HCT116 (cell line): ENCODE results near the gene AP3B1. TPM values are rescaled to one million over a fixed set of nuclear protein-coding genes. Genes with fewer than 3 reads are reported as not detected.

ENCODE experiments used
- ATAC-seq: fragments of 200-7000 bp; cut with Tn5 transposase; 2 replicates; pipeline ENCODE4 v1.9.1; 2020; ENCODE audit warnings: mild to moderate bottlenecking, moderate library complexity
- BruUV-seq: library from RNA; stranded (reverse); fragments of 400-500 nt; replicated peaks from 2 replicates; lab custom pipeline; 2021; lab: Mats Ljungman, UMichigan
- CTCF ChIA-PET: fragments of 300-600 bp; sonication (Branson Sonifier 250); formaldehyde crosslinking; loops from one replicate; lab custom pipeline; 2021; ENCODE audit warnings: antibody characterized with exemption; lab: Charles Lee
- POLR2A ChIA-PET: fragments of 300-600, 350-600 bp; sonication (Branson Sonifier 250); formaldehyde crosslinking; loops from one replicate; lab custom pipeline; 2021; ENCODE audit warnings: antibody characterized with exemption; lab: Charles Lee
- RAD21 ChIA-PET, 2 experiments: fragments of 300-600 bp; sonication (Branson Sonifier 250); formaldehyde crosslinking; loops; one replicate each; lab custom pipeline; 2023; ENCODE audit warnings: low total read pairs in 2 of 2; ENCODE audit not compliant: uncharacterized antibody in 2 of 2, unreplicated experiment in 2 of 2, low non-redundant PET in 1 of 2; lab: Charles Lee
- DNase-seq: peaks from one replicate; pipeline ENCODE4 v3.0.0-alpha.2; 2010; ENCODE audit warnings: low read depth, low spot score
- H2AFZ ChIP-seq: fragments of 200-600 bp; shearing (Covaris generic), sonication (generic); 2 replicates; pipeline ENCODE4 v1.6.1; 2017; ENCODE audit warnings: low read depth, mixed run types, mixed read lengths, antibody characterized with exemption, low read length; ENCODE audit not compliant: poor library complexity, severe bottlenecking
- H3K27ac ChIP-seq: 2 replicates; pipeline ENCODE4 v1.5.1; 2012; ENCODE audit warnings: low read depth, low read length
- H3K27me3 ChIP-seq: fragments of 200-600 bp; sonication (generic); 2 replicates; pipeline ENCODE4 v1.6.1; 2016; ENCODE audit warnings: mixed run types, low read length, mixed read lengths; ENCODE audit not compliant: insufficient read depth
- H3K36me3 ChIP-seq, 2 experiments: fragments of 200-500 bp in 1 of 2; fragments of 200-600 bp in 1 of 2; sonication (Bioruptor generic) in 1 of 2; sonication (generic) in 1 of 2; 2 replicates each; pipeline versions ENCODE4 v1.5.1 to v1.6.1; 2014 to 2016; ENCODE audit warnings: low read length in 2 of 2, inconsistent platforms in 1 of 2, mixed read lengths in 1 of 2, mixed run types in 1 of 2; ENCODE audit not compliant: insufficient read depth in 2 of 2, control insufficient read depth in 1 of 2
- H3K4me1 ChIP-seq, 2 experiments: fragments of 200-600 bp in 1 of 2; sonication (generic) in 1 of 2; 2 replicates each; pipeline versions ENCODE4 v1.5.1 to v1.6.1; 2012 to 2017; ENCODE audit warnings: low read length in 2 of 2, inconsistent platforms in 1 of 2, mild to moderate bottlenecking in 1 of 2, mixed read lengths in 1 of 2, mixed run types in 1 of 2, moderate library complexity in 1 of 2; ENCODE audit not compliant: insufficient read depth in 2 of 2, control insufficient read depth in 1 of 2
- H3K4me2 ChIP-seq: fragments of 200-600 bp; sonication (generic); 2 replicates; pipeline ENCODE4 v1.6.1; 2017; ENCODE audit warnings: mixed run types, low read length, mixed read lengths
- H3K4me3 ChIP-seq, 2 experiments: fragments of 200-600 bp in 1 of 2; sonication (generic) in 1 of 2; replicated peaks in 1 of 2; 2 replicates each; pipeline ENCODE4 v1.5.1; 2011 to 2016; ENCODE audit warnings: low read length in 2 of 2, control low read depth in 1 of 2, low read depth in 1 of 2, mild to moderate bottlenecking in 1 of 2, mixed read lengths in 1 of 2, mixed run types in 1 of 2
- H3K79me2 ChIP-seq: fragments of 200-600 bp; sonication (generic); 2 replicates; pipeline ENCODE4 v1.6.1; 2017; ENCODE audit warnings: mild to moderate bottlenecking, mixed run types, low read length, moderate library complexity, mixed read lengths; ENCODE audit not compliant: insufficient read depth
- H3K9ac ChIP-seq: fragments of 200-600 bp; sonication (generic); 2 replicates; pipeline ENCODE4 v1.6.1; 2016; ENCODE audit warnings: low read length, mixed read lengths
- H3K9me2 ChIP-seq: fragments of 200-600 bp; sonication (generic), shearing (Covaris generic); 2 replicates; pipeline ENCODE4 v1.6.1; 2017; ENCODE audit warnings: mixed run types, mild to moderate bottlenecking, moderate library complexity; ENCODE audit not compliant: insufficient read depth
- H3K9me3 ChIP-seq, 2 experiments: fragments of 200-500 bp in 1 of 2; fragments of 200-600 bp in 1 of 2; sonication (Bioruptor generic) in 1 of 2; sonication (generic) in 1 of 2; 2 replicates each; pipeline ENCODE4 v1.6.1; 2014 to 2017; ENCODE audit warnings: low read length in 2 of 2, mixed read lengths in 2 of 2, inconsistent platforms in 1 of 2, low read depth in 1 of 2, mild to moderate bottlenecking in 1 of 2, mixed run types in 1 of 2, moderate library complexity in 1 of 2; ENCODE audit not compliant: control insufficient read depth in 1 of 2, insufficient read depth in 1 of 2
- H4K20me1 ChIP-seq: fragments of 200-600 bp; sonication (generic), shearing (Covaris generic); 2 replicates; pipeline ENCODE4 v1.6.1; 2017; ENCODE audit warnings: mixed run types, mild to moderate bottlenecking, moderate library complexity; ENCODE audit not compliant: insufficient read depth
- CBX3 ChIP-seq: IDR thresholded peaks from 2 replicates; pipeline ENCODE4 v1.6.1; 2012; ENCODE audit warnings: low read depth
- EGR1 ChIP-seq: IDR thresholded peaks from 2 replicates; pipeline ENCODE4 v1.6.1; 2012; ENCODE audit warnings: low read depth
- EZH2 ChIP-seq: fragments of 200-600 bp; sonication (generic); IDR thresholded peaks from 2 replicates; pipeline ENCODE4 v1.6.1; 2017; ENCODE audit warnings: antibody characterized with exemption, mixed run types
- JUND ChIP-seq: IDR thresholded peaks from 2 replicates; pipeline ENCODE4 v1.6.1; 2012
- POLR2AphosphoS5 ChIP-seq: IDR thresholded peaks from 2 replicates; pipeline ENCODE4 v1.6.1; 2011; ENCODE audit warnings: mild to moderate bottlenecking, low read depth, low read length, moderate library complexity
- SRF ChIP-seq: IDR thresholded peaks from 2 replicates; pipeline ENCODE4 v1.6.1; 2012; ENCODE audit warnings: low read depth
- ZFX ChIP-seq: fragments of 450-650 bp; IDR thresholded peaks from 2 replicates; pipeline ENCODE4 v1.6.1; 2017
- ZNF274 ChIP-seq: fragments of 200-500 bp; sonication (Bioruptor generic); IDR thresholded peaks from 2 replicates; pipeline ENCODE4 v1.6.1; 2014; ENCODE audit warnings: mild to moderate bottlenecking, low read depth, low read length, inconsistent platforms
- intact Hi-C: fragments of 100-400 bp; cut with micrococcal nuclease; formaldehyde crosslinking; loops from 2 replicates; pipeline ENCODE4 v1.10.0; 2022
- total RNA-seq: library from RNA; stranded (reverse); gene quantifications from one replicate; pipeline ENCODE4 v1.2.1, GENCODE V29; 2021; ENCODE audit not compliant: unreplicated experiment
- TF ChIP-seq, protein P1 (sequence below): IDR thresholded peaks from 2 replicates; pipeline ENCODE4 v1.6.1; 2012; ENCODE audit warnings: low read depth
- TF ChIP-seq, protein P2 (sequence below): IDR thresholded peaks from 2 replicates; pipeline ENCODE4 v1.6.1; 2011; ENCODE audit warnings: mild to moderate bottlenecking, low read length, moderate library complexity; ENCODE audit not compliant: insufficient replicate concordance; ENCODE audit errors: extremely low read depth
- TF ChIP-seq, protein P3 (sequence below): IDR thresholded peaks from 2 replicates; pipeline ENCODE4 v1.6.1; 2012
- TF ChIP-seq, protein P4 (sequence below), 3 experiments: fragments of 200-600 bp in 1 of 3; sonication (generic) in 1 of 3; IDR thresholded peaks in 2 of 3; conservative IDR thresholded peaks in 1 of 3; 2 replicates each; pipeline ENCODE4 v1.5.1; 2012 to 2017; ENCODE audit warnings: low read depth in 2 of 3, low read length in 2 of 3, antibody characterized with exemption in 1 of 3, borderline replicate concordance in 1 of 3, control low read depth in 1 of 3, mild to moderate bottlenecking in 1 of 3, mixed read lengths in 1 of 3, mixed run types in 1 of 3, moderate library complexity in 1 of 3; ENCODE audit not compliant: insufficient read depth in 1 of 3
- TF ChIP-seq, protein P5 (sequence below): IDR thresholded peaks from 2 replicates; pipeline ENCODE4 v1.6.1; 2012

The AP3B1 gene
- total RNA-seq, 1 experiment from 2014 or later, result 54.5 TPM

DNA sequence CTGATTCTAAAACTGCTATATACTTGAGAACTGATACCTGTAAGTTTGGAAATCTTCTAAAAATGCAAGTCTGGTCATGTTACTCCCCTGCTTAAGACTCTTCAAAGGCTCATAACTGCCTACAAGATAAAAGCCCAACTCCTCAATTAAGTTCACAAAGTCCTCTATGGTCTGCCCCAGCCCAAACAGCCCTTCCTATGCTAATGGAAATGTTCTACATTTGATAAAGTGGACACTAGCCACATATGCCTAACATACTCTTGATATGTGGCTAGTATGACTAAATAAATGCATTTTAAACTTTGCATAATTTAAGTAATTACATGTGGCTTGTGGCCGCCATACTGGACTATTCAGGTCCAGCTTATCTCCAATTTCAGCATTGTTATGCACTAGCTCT lies 204.5 kb downstream of the AP3B1 start:
- Histone ChIP-seq H3K27me3 (no peaks in the 10 kb centered on the region), H2AFZ (no peak overlapping the region), H3K9ac (no peak overlapping the region), H3K4me3 (no peak overlapping the region), H3K27ac (no peak overlapping the region), H3K9me3 (no peaks in the 10 kb centered on the region), H3K4me2 (no peak overlapping the region), H3K36me3 (no peaks in the 10 kb centered on the region), H3K79me2 (no peaks in the 10 kb centered on the region), H3K4me1 (no peaks in the 10 kb centered on the region), H4K20me1 (no peaks in the 10 kb centered on the region), H3K9me2 (no peaks in the 10 kb centered on the region)
- no peak for DNase-seq
- BruUV-seq, result no TSS peak
- ChIA-PET POLR2A (no interaction called here), RAD21 (no interaction called here), CTCF (no interaction called here)
- no peak for ATAC-seq
- no peak for TF ChIP-seq ZNF274
- no peak for TF ChIP-seq JUND
- TF ChIP-seq, protein P1, sequence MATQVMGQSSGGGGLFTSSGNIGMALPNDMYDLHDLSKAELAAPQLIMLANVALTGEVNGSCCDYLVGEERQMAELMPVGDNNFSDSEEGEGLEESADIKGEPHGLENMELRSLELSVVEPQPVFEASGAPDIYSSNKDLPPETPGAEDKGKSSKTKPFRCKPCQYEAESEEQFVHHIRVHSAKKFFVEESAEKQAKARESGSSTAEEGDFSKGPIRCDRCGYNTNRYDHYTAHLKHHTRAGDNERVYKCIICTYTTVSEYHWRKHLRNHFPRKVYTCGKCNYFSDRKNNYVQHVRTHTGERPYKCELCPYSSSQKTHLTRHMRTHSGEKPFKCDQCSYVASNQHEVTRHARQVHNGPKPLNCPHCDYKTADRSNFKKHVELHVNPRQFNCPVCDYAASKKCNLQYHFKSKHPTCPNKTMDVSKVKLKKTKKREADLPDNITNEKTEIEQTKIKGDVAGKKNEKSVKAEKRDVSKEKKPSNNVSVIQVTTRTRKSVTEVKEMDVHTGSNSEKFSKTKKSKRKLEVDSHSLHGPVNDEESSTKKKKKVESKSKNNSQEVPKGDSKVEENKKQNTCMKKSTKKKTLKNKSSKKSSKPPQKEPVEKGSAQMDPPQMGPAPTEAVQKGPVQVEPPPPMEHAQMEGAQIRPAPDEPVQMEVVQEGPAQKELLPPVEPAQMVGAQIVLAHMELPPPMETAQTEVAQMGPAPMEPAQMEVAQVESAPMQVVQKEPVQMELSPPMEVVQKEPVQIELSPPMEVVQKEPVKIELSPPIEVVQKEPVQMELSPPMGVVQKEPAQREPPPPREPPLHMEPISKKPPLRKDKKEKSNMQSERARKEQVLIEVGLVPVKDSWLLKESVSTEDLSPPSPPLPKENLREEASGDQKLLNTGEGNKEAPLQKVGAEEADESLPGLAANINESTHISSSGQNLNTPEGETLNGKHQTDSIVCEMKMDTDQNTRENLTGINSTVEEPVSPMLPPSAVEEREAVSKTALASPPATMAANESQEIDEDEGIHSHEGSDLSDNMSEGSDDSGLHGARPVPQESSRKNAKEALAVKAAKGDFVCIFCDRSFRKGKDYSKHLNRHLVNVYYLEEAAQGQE, result no peak
- intact Hi-C loops, result no loop called here

DNA sequence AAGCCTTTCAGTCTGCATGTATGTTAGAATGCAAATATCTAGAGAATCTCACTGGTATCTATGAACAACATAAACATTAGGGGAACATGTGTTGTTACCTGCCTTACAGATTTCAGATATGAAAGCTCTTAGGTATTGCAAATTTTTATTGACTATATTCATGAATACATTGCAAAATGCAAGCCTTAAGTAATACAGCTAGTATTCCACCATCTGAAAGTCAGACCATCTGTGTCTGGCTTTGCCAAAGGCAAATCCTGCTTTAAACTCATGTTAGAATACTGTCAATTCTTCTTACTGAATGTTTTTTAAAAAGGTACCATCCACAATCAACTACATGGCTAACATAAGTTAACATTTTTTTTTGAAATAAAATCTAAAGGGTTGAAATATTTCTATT lies 215.6 kb downstream of the AP3B1 start:
- no peaks in the 10 kb centered on the region for H3K4me1 ChIP-seq
- no peak overlapping the region for H3K27ac ChIP-seq
- ChIA-PET RAD21 (no interaction called here), CTCF (no interaction called here), POLR2A (no interaction called here)
- H3K4me2 ChIP-seq, result no peak overlapping the region
- H3K27me3 ChIP-seq, result no peaks in the 10 kb centered on the region
- no peaks in the 10 kb centered on the region for H3K9me3 ChIP-seq
- no peaks in the 10 kb centered on the region for H3K79me2 ChIP-seq
- no peak overlapping the region for H2AFZ ChIP-seq
- no peaks in the 10 kb centered on the region for H3K36me3 ChIP-seq
- ATAC-seq (no peak), DNase-seq (no peak)
- no peak overlapping the region for H3K4me3 ChIP-seq
- no peaks in the 10 kb centered on the region for H3K9me2 ChIP-seq
- no TSS peak for BruUV-seq
- intact Hi-C loops, result no loop called here
- no peaks in the 10 kb centered on the region for H4K20me1 ChIP-seq
- H3K9ac ChIP-seq, result no peak overlapping the region
- TF ChIP-seq EGR1, result no peak
- TF ChIP-seq, protein P2, sequence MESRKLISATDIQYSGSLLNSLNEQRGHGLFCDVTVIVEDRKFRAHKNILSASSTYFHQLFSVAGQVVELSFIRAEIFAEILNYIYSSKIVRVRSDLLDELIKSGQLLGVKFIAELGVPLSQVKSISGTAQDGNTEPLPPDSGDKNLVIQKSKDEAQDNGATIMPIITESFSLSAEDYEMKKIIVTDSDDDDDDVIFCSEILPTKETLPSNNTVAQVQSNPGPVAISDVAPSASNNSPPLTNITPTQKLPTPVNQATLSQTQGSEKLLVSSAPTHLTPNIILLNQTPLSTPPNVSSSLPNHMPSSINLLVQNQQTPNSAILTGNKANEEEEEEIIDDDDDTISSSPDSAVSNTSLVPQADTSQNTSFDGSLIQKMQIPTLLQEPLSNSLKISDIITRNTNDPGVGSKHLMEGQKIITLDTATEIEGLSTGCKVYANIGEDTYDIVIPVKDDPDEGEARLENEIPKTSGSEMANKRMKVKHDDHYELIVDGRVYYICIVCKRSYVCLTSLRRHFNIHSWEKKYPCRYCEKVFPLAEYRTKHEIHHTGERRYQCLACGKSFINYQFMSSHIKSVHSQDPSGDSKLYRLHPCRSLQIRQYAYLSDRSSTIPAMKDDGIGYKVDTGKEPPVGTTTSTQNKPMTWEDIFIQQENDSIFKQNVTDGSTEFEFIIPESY, result no peak
- TF ChIP-seq EZH2, result no peak
- no peak for TF ChIP-seq ZFX
- TF ChIP-seq SRF, result no peak
- no peak for TF ChIP-seq ZNF274
- TF ChIP-seq, protein P3, sequence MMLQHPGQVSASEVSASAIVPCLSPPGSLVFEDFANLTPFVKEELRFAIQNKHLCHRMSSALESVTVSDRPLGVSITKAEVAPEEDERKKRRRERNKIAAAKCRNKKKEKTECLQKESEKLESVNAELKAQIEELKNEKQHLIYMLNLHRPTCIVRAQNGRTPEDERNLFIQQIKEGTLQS, result no peak
- TF ChIP-seq CBX3, result no peak
- TF ChIP-seq, protein P4, sequence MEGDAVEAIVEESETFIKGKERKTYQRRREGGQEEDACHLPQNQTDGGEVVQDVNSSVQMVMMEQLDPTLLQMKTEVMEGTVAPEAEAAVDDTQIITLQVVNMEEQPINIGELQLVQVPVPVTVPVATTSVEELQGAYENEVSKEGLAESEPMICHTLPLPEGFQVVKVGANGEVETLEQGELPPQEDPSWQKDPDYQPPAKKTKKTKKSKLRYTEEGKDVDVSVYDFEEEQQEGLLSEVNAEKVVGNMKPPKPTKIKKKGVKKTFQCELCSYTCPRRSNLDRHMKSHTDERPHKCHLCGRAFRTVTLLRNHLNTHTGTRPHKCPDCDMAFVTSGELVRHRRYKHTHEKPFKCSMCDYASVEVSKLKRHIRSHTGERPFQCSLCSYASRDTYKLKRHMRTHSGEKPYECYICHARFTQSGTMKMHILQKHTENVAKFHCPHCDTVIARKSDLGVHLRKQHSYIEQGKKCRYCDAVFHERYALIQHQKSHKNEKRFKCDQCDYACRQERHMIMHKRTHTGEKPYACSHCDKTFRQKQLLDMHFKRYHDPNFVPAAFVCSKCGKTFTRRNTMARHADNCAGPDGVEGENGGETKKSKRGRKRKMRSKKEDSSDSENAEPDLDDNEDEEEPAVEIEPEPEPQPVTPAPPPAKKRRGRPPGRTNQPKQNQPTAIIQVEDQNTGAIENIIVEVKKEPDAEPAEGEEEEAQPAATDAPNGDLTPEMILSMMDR (IDR thresholded peaks at IDR 0.05 in 2 of 3, conservative IDR thresholded peaks at IDR 0.05 in 1 of 3; ENCODE audit: borderline replicate concordance in 1 of 3, insufficient read depth in 1 of 3, low read depth in 2 of 3, low read length in 2 of 3), result no peak
- TF ChIP-seq POLR2AphosphoS5, result no peak
- TF ChIP-seq, protein P5, sequence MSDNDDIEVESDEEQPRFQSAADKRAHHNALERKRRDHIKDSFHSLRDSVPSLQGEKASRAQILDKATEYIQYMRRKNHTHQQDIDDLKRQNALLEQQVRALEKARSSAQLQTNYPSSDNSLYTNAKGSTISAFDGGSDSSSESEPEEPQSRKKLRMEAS, result no peak
